Panc1 (cell line): ENCODE measurements around the gene GSTM5.

Experiments used
- CTCF ChIP-seq: fragments of 450-650 bp; IDR thresholded peaks from 2 replicates; pipeline ENCODE4 v1.5.1; 2017; ENCODE audit warnings: mild to moderate bottlenecking
- POLR2AphosphoS5 ChIP-seq: IDR thresholded peaks from 2 replicates; pipeline ENCODE4 v1.6.1; 2012; ENCODE audit warnings: mild to moderate bottlenecking, low read depth, low read length, moderate library complexity
- REST ChIP-seq, 2 experiments: IDR thresholded peaks; 2 replicates each; pipeline ENCODE4 v1.6.1; 2011 to 2012; ENCODE audit warnings: low read depth in 2 of 2, control low read depth in 1 of 2, low read length in 1 of 2, mild to moderate bottlenecking in 1 of 2, moderate library complexity in 1 of 2; ENCODE audit not compliant: insufficient read depth in 1 of 2
- SIN3A ChIP-seq: IDR thresholded peaks from 2 replicates; pipeline ENCODE4 v1.6.1; 2012; ENCODE audit warnings: low read depth, mild to moderate bottlenecking, low read length, moderate library complexity, borderline replicate concordance; ENCODE audit not compliant: insufficient read depth
- TCF7L2 ChIP-seq: IDR thresholded peaks from 2 replicates; pipeline ENCODE4 v1.6.1; 2011; ENCODE audit warnings: mild to moderate bottlenecking, low read depth, low read length, inconsistent platforms

- TF ChIP-seq CTCF (no peak), POLR2AphosphoS5 (no peak), REST (IDR thresholded peaks at IDR 0.05; ENCODE audit: insufficient read depth in 1 of 2, low read depth in 2 of 2, low read length in 1 of 2) (no peak), SIN3A (no peak), TCF7L2 (no peak)
These were observed 14.8 kb downstream of the GSTM5 start for GRCh38 chr1:109726728-109727373.
